H1 (cell line): ENCODE data around the gene MCCD1. TPM values are rescaled to one million over a fixed set of nuclear protein-coding genes. Genes with fewer than 3 reads are reported as not detected.

Experiments
- CTCF ChIA-PET: fragments of 300-600 bp; sonication (Branson Sonifier 250); formaldehyde crosslinking; loops from one replicate; lab custom pipeline; 2021; ENCODE audit not compliant: partially characterized antibody; lab: Charles Lee
- POLR2A ChIA-PET: fragments of 300-600 bp; sonication (Branson Sonifier 250); formaldehyde crosslinking; loops from one replicate; lab custom pipeline; 2021; ENCODE audit warnings: inconsistent platforms; ENCODE audit not compliant: partially characterized antibody; lab: Charles Lee
- DNase-seq, 2 experiments: peaks; one replicate each; pipeline versions ENCODE4 v3.0.0 to v3.0.0-alpha.2; 2010 to 2022; ENCODE audit warnings: low spot score in 2 of 2, low read depth in 1 of 2, mixed read lengths in 1 of 2
- FAIRE-seq: peaks from 2 replicates; lab custom pipeline; 2011; peaks lifted over from hg19 to GRCh38; lab: Jason Lieb, UNC
- H2AFZ ChIP-seq: 2 replicates; pipeline ENCODE4 v1.8.1; 2012; ENCODE audit warnings: low read length, inconsistent platforms
- H2AK5ac ChIP-seq: 2 replicates; pipeline ENCODE4 v1.6.1; 2013; ENCODE audit warnings: low read depth, low read length
- H2BK120ac ChIP-seq: replicated peaks from 2 replicates; pipeline ENCODE3; 2013; ENCODE audit warnings: low read depth, low read length, inconsistent platforms
- H2BK12ac ChIP-seq: 2 replicates; pipeline ENCODE4 v1.6.1; 2013; ENCODE audit warnings: low read depth, low read length
- H2BK15ac ChIP-seq: 2 replicates; pipeline ENCODE4 v1.6.1; 2013; ENCODE audit warnings: low read length
- H2BK20ac ChIP-seq: 2 replicates; pipeline ENCODE4 v1.6.1; 2013; ENCODE audit warnings: low read length
- H2BK5ac ChIP-seq: 2 replicates; pipeline ENCODE4 v1.6.1; 2013; ENCODE audit warnings: low read depth, low read length
- H3K14ac ChIP-seq: 2 replicates; pipeline ENCODE4 v1.6.1; 2013; ENCODE audit warnings: inconsistent platforms; ENCODE audit not compliant: insufficient read length
- H3K18ac ChIP-seq: 2 replicates; pipeline ENCODE4 v1.6.1; 2013; ENCODE audit warnings: low read length; ENCODE audit errors: extremely low read depth
- H3K23ac ChIP-seq: 2 replicates; pipeline ENCODE4 v1.6.1; 2013; ENCODE audit warnings: inconsistent platforms; ENCODE audit not compliant: insufficient read length
- H3K23me2 ChIP-seq: 2 replicates; pipeline ENCODE4 v1.6.1; 2013; ENCODE audit warnings: low read depth, low read length
- H3K27ac ChIP-seq: 2 replicates; pipeline ENCODE4 v1.6.1; 2011; ENCODE audit warnings: low read depth, low read length, inconsistent platforms
- H3K27me3 ChIP-seq, 4 experiments: replicated peaks in 1 of 4; 1 replicate in 1 of 4; 2 replicates in 3 of 4; pipeline versions ENCODE4 v1.6.1 to v1.8.1; 2011 to 2013; ENCODE audit warnings: low read length in 3 of 4, mild to moderate bottlenecking in 3 of 4, inconsistent platforms in 2 of 4, mixed read lengths in 2 of 4, moderate library complexity in 1 of 4; ENCODE audit not compliant: control insufficient read depth in 3 of 4, insufficient read depth in 3 of 4; ENCODE audit errors: extremely low read depth in 1 of 4
- H3K36me3 ChIP-seq, 4 experiments: 2 replicates each; pipeline versions ENCODE4 v1.6.1 to v1.8.1; 2011 to 2013; ENCODE audit warnings: mild to moderate bottlenecking in 4 of 4, low read length in 3 of 4, moderate library complexity in 2 of 4, control low read depth in 1 of 4, inconsistent platforms in 1 of 4; ENCODE audit not compliant: insufficient read depth in 4 of 4, control insufficient read depth in 2 of 4
- H3K4ac ChIP-seq: replicated peaks from 2 replicates; pipeline ENCODE3; 2013; ENCODE audit warnings: low read length, low read depth, mixed read lengths, inconsistent platforms; ENCODE audit not compliant: insufficient read length
- H3K4me1 ChIP-seq, 4 experiments: replicated peaks in 1 of 4; 1 replicate in 1 of 4; 2 replicates in 3 of 4; pipeline versions ENCODE4 v1.6.1 to v1.8.1; 2011 to 2013; ENCODE audit warnings: low read length in 3 of 4, inconsistent platforms in 2 of 4, mixed read lengths in 1 of 4; ENCODE audit not compliant: insufficient read depth in 4 of 4, control insufficient read depth in 3 of 4
- H3K4me2 ChIP-seq, 2 experiments: 2 replicates each; pipeline versions ENCODE4 v1.6.1 to v1.8.1; 2011 to 2013; ENCODE audit warnings: low read depth in 2 of 2, low read length in 2 of 2, control low read depth in 1 of 2, inconsistent platforms in 1 of 2, mild to moderate bottlenecking in 1 of 2; ENCODE audit not compliant: insufficient read depth in 1 of 2
- H3K4me3 ChIP-seq, 4 experiments: fragments of 200-600, 300-600 bp in 1 of 4; sonication (generic), shearing (Covaris generic), sonication (Bioruptor Twin) in 1 of 4; 2 replicates each; pipeline versions ENCODE4 v1.5.1 to v1.8.1; 2011 to 2016; ENCODE audit warnings: low read length in 4 of 4, low read depth in 3 of 4, control low read depth in 2 of 4, inconsistent platforms in 2 of 4, mild to moderate bottlenecking in 2 of 4, mixed read lengths in 1 of 4, moderate library complexity in 1 of 4; ENCODE audit not compliant: insufficient read depth in 2 of 4; ENCODE audit errors: extremely low read depth in 1 of 4
- H3K56ac ChIP-seq: replicated peaks from 2 replicates; pipeline ENCODE3; 2013; ENCODE audit warnings: low read depth, mild to moderate bottlenecking, mixed read lengths, low read length, inconsistent platforms; ENCODE audit not compliant: insufficient read length
- H3K79me1 ChIP-seq: 2 replicates; pipeline ENCODE4 v1.6.1; 2013; ENCODE audit warnings: low read depth, low read length, control low read depth
- H3K79me2 ChIP-seq, 2 experiments: 2 replicates each; pipeline versions ENCODE4 v1.6.1 to v1.8.1; 2012 to 2013; ENCODE audit warnings: low read length in 2 of 2, mild to moderate bottlenecking in 2 of 2, inconsistent platforms in 1 of 2; ENCODE audit not compliant: insufficient read depth in 2 of 2, control insufficient read depth in 1 of 2
- H3K9ac ChIP-seq, 4 experiments: replicated peaks in 1 of 4; 1 replicate in 1 of 4; 2 replicates in 3 of 4; pipeline versions ENCODE4 v1.6.1 to v1.8.1; 2011 to 2013; ENCODE audit warnings: low read depth in 3 of 4, low read length in 3 of 4, control low read depth in 2 of 4, mild to moderate bottlenecking in 2 of 4, moderate library complexity in 2 of 4, inconsistent platforms in 1 of 4; ENCODE audit errors: extremely low read depth in 1 of 4
- H3K9me3 ChIP-seq, 2 experiments: 2 replicates each; pipeline versions ENCODE4 v1.6.1 to v1.8.1; 2012 to 2013; ENCODE audit warnings: mild to moderate bottlenecking in 2 of 2, moderate library complexity in 2 of 2, control low read depth in 1 of 2, inconsistent platforms in 1 of 2, low read depth in 1 of 2, low read length in 1 of 2, mixed read lengths in 1 of 2; ENCODE audit not compliant: insufficient read depth in 2 of 2
- H4K20me1 ChIP-seq, 2 experiments: replicated peaks in 1 of 2; 2 replicates each; pipeline versions ENCODE3 to v1.8.1; 2011 to 2013; ENCODE audit warnings: inconsistent platforms in 2 of 2, low read length in 2 of 2, mild to moderate bottlenecking in 1 of 2; ENCODE audit not compliant: insufficient read depth in 2 of 2, control insufficient read depth in 1 of 2
- H4K5ac ChIP-seq: 2 replicates; pipeline ENCODE4 v1.6.1; 2013; ENCODE audit warnings: low read length, low read depth, mixed read lengths, inconsistent platforms; ENCODE audit not compliant: insufficient read length
- H4K8ac ChIP-seq: 2 replicates; pipeline ENCODE4 v1.8.0; 2013; ENCODE audit warnings: mild to moderate bottlenecking, moderate library complexity, low read length, inconsistent platforms; ENCODE audit not compliant: insufficient read depth; ENCODE audit errors: extremely low read depth
- H4K91ac ChIP-seq: replicated peaks from 2 replicates; pipeline ENCODE3; 2013; ENCODE audit warnings: low read length, mixed read lengths, inconsistent platforms; ENCODE audit not compliant: insufficient read length
- BCL11A ChIP-seq, 2 experiments: IDR thresholded peaks; one replicate each; pipeline ENCODE4 v1.6.1; 2011; ENCODE audit warnings: low read depth in 2 of 2, low read length in 2 of 2, mild to moderate bottlenecking in 2 of 2
- HDAC2 ChIP-seq, 2 experiments: fragments of 300-600 bp in 1 of 2; sonication (generic) in 1 of 2; IDR thresholded peaks; 2 replicates each; pipeline ENCODE4 v1.6.1; 2011 to 2012; ENCODE audit warnings: low read depth in 2 of 2, low read length in 2 of 2, mild to moderate bottlenecking in 2 of 2, moderate library complexity in 2 of 2, borderline replicate concordance in 1 of 2, inconsistent platforms in 1 of 2
- PHF8 ChIP-seq: fragments of 200-600 bp; sonication (generic); conservative IDR thresholded peaks from 2 replicates; pipeline ENCODE4 v1.7.1; 2012; ENCODE audit warnings: low read depth, mild to moderate bottlenecking, inconsistent platforms, low read length, moderate library complexity
- RNF2 ChIP-seq: fragments of 200-900, 300-1000 bp; sonication (generic); IDR thresholded peaks from 2 replicates; pipeline ENCODE4 v1.7.1; 2016; ENCODE audit warnings: borderline replicate concordance, low read depth, mild to moderate bottlenecking, antibody characterized with exemption, low read length; ENCODE audit not compliant: poor library complexity, severe bottlenecking; ENCODE audit errors: missing control alignments
- SIN3A ChIP-seq, 2 experiments: IDR thresholded peaks in 1 of 2; conservative IDR thresholded peaks in 1 of 2; 2 replicates each; pipeline ENCODE4 v1.6.1; 2011 to 2012; ENCODE audit warnings: low read length in 2 of 2, improper control_type of control experiment in 1 of 2, low read depth in 1 of 2, mild to moderate bottlenecking in 1 of 2
- TBP ChIP-seq: IDR thresholded peaks from 2 replicates; pipeline ENCODE4 v1.6.1; 2011; ENCODE audit warnings: low read depth, low read length, improper control_type of control experiment
- WGBS, 2 experiments: shearing (Covaris generic) in 1 of 2; methylation state at CpG; one replicate each; pipeline versions ENCODE4 v1.1.6 to v1.1.7; 2013 to 2015; ENCODE audit warnings: low lambda C conversion rate in 2 of 2, mixed read lengths in 2 of 2, inconsistent platforms in 1 of 2, low coverage in 1 of 2, missing lambda C conversion rate in 1 of 2; ENCODE audit not compliant: insufficient replicate concordance in 2 of 2, insufficient coverage in 1 of 2, insufficient read length in 1 of 2; ENCODE audit errors: extremely low coverage in 1 of 2, missing lambda C conversion rate in 1 of 2; 5-methylcytosine and 5-hydroxymethylcytosine counted together
- polyA plus RNA-seq, 7 experiments: library from polyadenylated mRNA; depleted of rRNA in 3 of 7; stranded (reverse) in 5 of 7; unstranded in 2 of 7; fragments of >200 nt in 5 of 7; fragments of 200-250 nt in 2 of 7; gene quantifications; 1 replicate in 5 of 7; 2 replicates in 1 of 7; 4 replicates in 1 of 7; pipeline versions ENCODE4 v1.2.1 to v1.2.3, GENCODE V29; 2011 to 2013; ENCODE audit warnings: missing spikeins in 2 of 7, mixed read lengths in 2 of 7
- total RNA-seq: library from RNA; stranded (reverse); fragmentation: NEBNext Ultra II Directional; extraction: Animal tissue kit (Norgen Biotek cat#: 25700); gene quantifications from 2 replicates; pipeline ENCODE4 v1.2.1, GENCODE V29; 2021
- TF ChIP-seq, protein P1 (sequence below): IDR thresholded peaks from 2 replicates; pipeline ENCODE4 v1.6.1; 2012; ENCODE audit warnings: inconsistent platforms

Gene MCCD1
- total and polyA plus RNA-seq, 2 of the 8 experiments (the other 6 are each of a cell fraction or from before 2014, with no cell fraction given) = not detected

DNA sequence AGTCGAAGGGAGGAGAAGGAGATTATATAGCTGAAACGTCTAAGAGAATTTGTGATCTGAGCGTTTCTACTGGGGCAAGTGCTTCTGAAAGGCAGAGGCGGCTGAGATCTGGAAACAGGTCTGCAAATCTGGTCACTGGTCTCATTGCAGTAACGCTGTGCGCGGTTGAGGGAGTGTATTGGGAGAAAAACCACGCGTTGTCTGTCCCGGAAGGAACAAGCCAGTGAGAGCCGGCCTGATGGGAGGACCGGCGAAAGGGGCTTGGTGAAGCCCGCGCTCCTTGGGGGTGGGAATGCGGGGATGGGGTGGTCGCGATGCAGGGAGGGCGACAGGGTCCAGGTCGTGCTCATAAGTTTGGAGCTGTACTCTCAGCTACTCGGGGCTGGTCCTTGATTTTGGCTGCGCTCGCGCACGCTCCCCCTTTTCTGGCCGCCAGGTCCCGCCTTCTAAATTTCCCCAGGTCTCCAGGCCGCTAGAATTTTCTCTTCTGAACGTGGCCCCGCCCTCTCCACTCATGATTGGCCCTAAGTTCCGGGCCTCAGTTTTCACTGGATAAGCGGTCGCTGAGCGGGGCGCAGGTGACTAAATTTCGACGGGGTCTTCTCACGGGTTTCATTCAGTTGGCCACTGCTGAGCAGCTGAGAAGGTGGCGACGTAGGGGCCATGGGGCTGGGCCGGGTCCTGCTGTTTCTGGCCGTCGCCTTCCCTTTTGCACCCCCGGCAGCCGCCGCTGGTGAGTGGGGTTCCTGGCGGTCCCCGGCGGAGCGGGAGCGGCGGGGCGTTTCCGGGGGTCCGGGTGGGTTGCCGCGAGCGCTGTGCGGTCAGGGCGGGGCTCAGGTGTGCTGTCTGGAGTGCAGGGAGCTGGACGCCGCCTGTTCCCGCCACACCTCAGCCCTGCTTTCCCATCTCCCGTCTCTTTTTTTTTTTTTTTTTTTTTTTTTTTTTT is 31.0 kb upstream of the MCCD1 start, which contains the start of gene MICB:
Gene MICB, plus strand, starts transcription at position 615 of the 946 bp plus-strand sequence. Its CDS starts 49 bp downstream, at position 664.
- Histone ChIP-seq H3K23ac (no peak within 1 kb of the TSS), H3K9ac (peak within 1 kb of the TSS; percentile 14 to 73 (median 34); a peak in 5 of 7 replicates), H3K4me2 (peak within 1 kb of the TSS; percentile 78 to 83), H3K27me3 (peaks cover 0 to 15% (median 9%) of the 10 kb centered on the region in 4 experiments; a peak in 6 of 7 replicates), H3K4me1 (peaks cover 6 to 17% (median 9%) of the 10 kb centered on the region in 4 experiments), H3K23me2 (peaks cover 8% of the 10 kb centered on the region; the same call in 1 of the 2 replicates), H3K56ac (no peak within 1 kb of the TSS), H3K36me3 (no peaks in the 10 kb centered on the region), H2BK5ac (no peak within 1 kb of the TSS), H3K18ac (peak within 1 kb of the TSS; percentile 83; the same call in 1 of the 2 replicates), H3K14ac (no peak within 1 kb of the TSS), H4K20me1 (peaks cover 2 to 3% of the 10 kb centered on the region in 2 experiments), H3K27ac (no peak within 1 kb of the TSS), H4K8ac (peak within 1 kb of the TSS; percentile 14; the same call in 1 of the 2 replicates), H3K9me3 (no peaks in the 10 kb centered on the region), H3K79me2 (peaks cover 0 to 24% of the 10 kb centered on the region in 2 experiments; a peak in 2 of 4 replicates), H3K4ac (no peak within 1 kb of the TSS), H4K91ac (peak within 1 kb of the TSS; percentile 56), H4K5ac (no peak within 1 kb of the TSS), H3K4me3 (peak within 1 kb of the TSS; percentile 49 to 75 (median 62)), H3K79me1 (no peaks in the 10 kb centered on the region), H2BK12ac (0 out of 2 replicates have a peak within 1 kb of the TSS, but pooled peaks have one; percentile 39), H2BK20ac (no peak within 1 kb of the TSS), H2BK15ac (no peak within 1 kb of the TSS; the same call in 1 of the 2 replicates), H2BK120ac (no peak within 1 kb of the TSS), H2AK5ac (no peak within 1 kb of the TSS), H2AFZ (peak within 1 kb of the TSS; percentile 18; the same call in 1 of the 2 replicates)
- FAIRE-seq (no peak), DNase-seq (peak; percentile 56 to 85)
- 3% methylated on average over 43 of the region's 64 CpGs; no CpG with 5 or more reads in 1 of the 2 experiments for WGBS, 2 experiments
- ChIA-PET CTCF (interaction anchor here (0.6 to 1.8 kb wide), 5 partner anchors 33 to 153 kb away, joined by 3 to 8 read pairs (median 4); no protein-coding TSS in a partner anchor), POLR2A (interaction anchor here (0.8 to 8.2 kb wide), 17 partner anchors 12 to 205 kb away, joined by 3 to 136 read pairs (median 4); partner anchors contain the start of genes ABHD16A, ATP6V1G2, BAG6 and DDX39B)
- TF ChIP-seq PHF8 (peak; percentile 54; the same call in 1 of the 2 replicates), RNF2 (no peak), BCL11A (IDR thresholded peaks at IDR 0.05; ENCODE audit: low read depth in 2 of 2, low read length in 2 of 2) (no peak), HDAC2 (IDR thresholded peaks at IDR 0.05; ENCODE audit: borderline replicate concordance in 1 of 2, low read depth in 2 of 2, low read length in 2 of 2) (0 out of 4 replicates have a peak, but pooled peaks of 1 of the 2 experiments have one; percentile 49), SIN3A (conservative IDR thresholded peaks at IDR 0.05 in 1 of 2, IDR thresholded peaks at IDR 0.05 in 1 of 2; ENCODE audit: low read depth in 1 of 2, low read length in 2 of 2) (no peak), TBP (peak; percentile 87)
- TF ChIP-seq, protein P1, sequence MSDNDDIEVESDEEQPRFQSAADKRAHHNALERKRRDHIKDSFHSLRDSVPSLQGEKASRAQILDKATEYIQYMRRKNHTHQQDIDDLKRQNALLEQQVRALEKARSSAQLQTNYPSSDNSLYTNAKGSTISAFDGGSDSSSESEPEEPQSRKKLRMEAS = no peak; the same call in none of the 2 replicates
